T-helper 1 cell treated with Interleukin-12 subunit alpha and Interleukin-12 subunit beta and Interleukin-4 antibody, amounts not matched to agents 30 ng/mL and 1 ng/mL, for 36 hours (primary cell): ENCODE results near the gene CYP3A5. TPM values are rescaled to one million over a fixed set of nuclear protein-coding genes. Genes with fewer than 3 reads are reported as not detected.

ENCODE experiments used
- intact Hi-C: fragments of 100-400 bp; cut with micrococcal nuclease; formaldehyde crosslinking; loops from one replicate; pipeline ENCODE4 v1.15.1; 2024
- total RNA-seq: library from RNA; stranded (reverse); gene quantifications from 2 replicates; pipeline ENCODE4 v1.2.3, GENCODE V29; 2022

Gene CYP3A5
- total RNA-seq, 1 donor from 2014 or later = not detected

DNA sequence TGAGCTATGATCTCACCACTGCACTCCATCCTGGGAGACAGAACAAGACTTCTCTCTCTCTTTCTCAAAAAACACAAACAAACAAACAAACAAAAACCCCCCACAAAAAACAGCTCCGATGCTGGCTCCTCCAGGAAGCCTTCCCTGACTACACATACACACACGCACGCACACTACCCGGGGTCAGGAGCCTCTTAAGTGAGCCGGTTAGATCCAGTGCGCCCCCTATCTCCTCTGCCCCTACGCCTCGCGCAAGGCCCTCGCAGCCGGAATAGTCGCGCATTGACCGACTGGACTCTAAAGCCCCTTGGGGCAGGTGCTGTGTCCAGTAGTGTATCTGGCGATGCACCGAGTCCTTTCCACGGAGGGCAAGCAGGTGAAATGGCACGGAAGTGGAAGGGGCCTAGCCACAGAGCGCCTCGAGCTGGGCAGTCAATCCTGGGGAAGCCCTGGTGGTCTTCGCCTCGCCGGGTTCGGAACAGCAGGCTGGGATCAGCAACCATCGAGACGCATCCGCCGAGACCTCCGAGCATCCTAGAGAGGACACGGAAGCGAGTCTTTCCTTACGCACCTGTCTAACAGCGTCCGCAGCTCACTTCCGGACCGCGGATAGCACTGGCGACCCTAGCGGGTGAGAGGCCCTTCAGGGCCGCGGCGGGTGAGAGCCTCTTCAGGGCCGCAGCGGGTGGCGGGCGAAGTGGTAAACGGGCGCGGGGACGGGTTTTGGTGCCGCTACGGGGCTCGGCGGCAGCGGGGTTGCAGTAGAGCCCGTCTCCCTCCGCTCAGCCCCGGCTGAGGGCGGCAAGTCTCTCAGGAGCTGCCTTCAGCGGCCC, 63.2 kb downstream of the CYP3A5 start, which contains the start of gene ZSCAN25:
TSS of gene ZSCAN25 (plus strand) at position 588 of the 833 bp plus-strand sequence. CDS start 2,661 bp downstream, outside the sequence.
- intact Hi-C loops = loop anchor here (1.0 to 5.0 kb wide), 12 partner anchors 8 to 1261 kb away; partner anchors contain the start of genes BUD31, FAM200A, PDAP1 and SRRT

GRCh38 chr7:99615989-99616358, 63.8 kb downstream of the CYP3A5 start:
- intact Hi-C loops = loop anchor here (1.0 to 5.0 kb wide), 12 partner anchors 8 to 1261 kb away; partner anchors contain the start of genes BUD31, FAM200A, PDAP1 and SRRT

DNA sequence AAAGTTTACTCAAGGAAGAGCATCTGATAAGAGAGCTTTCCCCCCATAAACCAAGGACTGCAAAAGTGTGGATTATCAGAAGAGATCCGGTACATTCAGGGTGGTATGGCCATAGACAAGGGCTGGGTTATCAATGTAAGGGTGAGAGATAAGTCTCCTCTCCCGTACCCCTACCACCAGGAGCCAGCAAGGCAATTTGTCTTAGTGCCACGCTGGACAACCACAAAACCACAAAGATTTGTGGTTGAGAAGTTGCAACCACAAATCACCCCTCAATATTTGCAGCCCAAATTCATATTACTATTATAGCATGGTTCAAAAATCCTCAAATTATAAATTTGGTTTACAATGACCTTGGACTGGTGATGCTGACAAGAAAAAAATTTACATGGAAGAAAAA, 65.3 kb downstream of the CYP3A5 start:
- intact Hi-C loops = no loop called here

DNA sequence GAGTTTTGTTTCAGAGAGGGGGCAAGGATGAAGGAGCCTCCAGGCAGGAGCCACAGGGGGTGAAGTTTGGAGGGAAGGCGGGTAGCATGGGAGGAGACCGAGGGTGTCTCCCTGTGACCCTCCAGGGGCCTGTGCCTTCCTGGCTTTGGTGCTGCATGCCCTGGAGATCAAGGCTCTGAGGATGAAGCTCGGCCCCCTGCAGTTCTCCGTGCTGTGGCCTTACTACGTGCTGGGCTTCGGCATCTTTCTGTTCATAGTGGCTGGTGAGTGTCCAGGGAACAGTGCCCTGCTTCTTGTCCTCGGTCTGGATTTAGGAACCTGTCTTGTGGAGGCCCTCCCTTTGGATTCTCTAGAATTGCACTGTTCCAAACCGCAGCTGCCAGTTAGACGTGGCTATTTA, 72.2 kb downstream of the CYP3A5 start:
- intact Hi-C loops = no loop called here

- intact Hi-C loops = no loop called here
Observed at GRCh38 chr7:99606531-99606930, 73.3 kb downstream of the CYP3A5 start.

DNA sequence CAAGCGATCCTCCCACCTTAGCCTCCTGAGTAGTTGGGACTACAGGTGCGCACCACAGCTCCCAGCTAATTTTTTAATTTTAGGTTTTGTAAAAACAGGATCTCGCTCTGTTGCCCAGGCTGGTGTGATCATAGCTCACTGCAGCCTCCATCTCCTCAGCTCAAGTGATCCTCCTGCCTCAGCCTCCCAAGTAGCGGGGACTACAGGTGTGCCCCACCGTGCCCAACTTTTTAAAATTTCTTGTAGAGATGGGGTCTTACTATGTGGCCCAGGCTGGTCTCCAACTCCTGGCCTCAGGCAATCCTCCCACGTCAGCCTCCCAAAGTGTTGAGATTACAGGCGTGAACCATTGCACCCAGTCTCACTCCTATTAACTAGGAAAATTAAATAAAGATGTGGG, 74.3 kb downstream of the CYP3A5 start:
- intact Hi-C loops = no loop called here

DNA sequence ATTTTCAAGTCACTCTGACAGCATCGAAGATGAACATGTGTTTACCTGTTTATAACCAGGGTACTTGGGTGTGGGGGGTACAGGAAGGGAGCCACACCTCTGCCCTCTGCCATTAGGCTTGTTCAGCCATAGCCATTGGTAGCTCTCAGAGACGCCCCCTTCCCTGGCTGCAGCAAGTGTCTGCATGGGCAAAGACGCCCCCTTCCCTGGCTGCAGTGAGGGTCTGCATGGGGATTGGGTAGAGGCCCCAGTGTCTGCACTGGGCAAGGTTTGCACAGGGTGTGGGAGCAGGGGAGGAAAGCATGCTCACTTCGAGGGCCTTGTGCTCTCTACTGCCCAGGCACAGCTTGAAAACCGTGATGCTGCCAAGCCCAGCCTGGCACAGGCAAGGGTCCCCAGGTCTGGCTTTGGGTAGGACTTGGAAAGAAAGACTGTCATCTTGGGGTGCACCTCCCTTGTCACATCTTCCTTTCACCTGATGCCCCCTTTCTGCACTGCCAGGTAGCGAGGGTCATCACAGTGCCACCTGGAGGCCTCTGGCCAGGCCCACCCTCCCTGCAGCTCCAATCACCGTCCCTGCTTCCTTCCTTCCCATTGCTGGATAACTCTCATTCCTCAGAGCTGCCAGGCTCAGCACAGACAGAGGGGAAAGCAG, 78.0 kb downstream of the CYP3A5 start:
- intact Hi-C loops = no loop called here

DNA sequence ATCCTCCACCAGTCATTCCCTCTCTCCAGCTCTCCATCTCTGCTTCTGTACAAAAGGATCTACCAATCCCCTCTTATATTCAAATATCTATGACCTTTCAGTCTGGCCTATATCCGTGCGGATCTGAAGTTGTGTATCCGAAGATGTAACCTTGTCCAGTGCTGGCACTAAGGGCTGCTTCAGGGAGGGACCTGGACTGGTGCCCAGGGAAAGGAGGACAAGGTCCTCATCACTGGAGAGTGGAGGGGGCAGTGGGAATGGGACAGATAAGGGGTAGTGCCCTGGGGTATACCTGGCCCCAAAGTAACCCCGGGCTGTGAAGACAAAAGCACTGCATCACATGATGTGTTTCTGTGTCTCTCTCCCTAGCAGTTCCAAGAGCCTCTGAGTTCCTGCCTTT, 80.0 kb downstream of the CYP3A5 start:
- intact Hi-C loops = loop anchor here (2.0 kb wide), 1 partner anchor 17 kb away; the partner anchor contains the start of gene ZSCAN25

Other genes with a start within 250 kb of the CYP3A5 start
- 10.0 and 11.8 TPM in 2 replicates for gene PTCD1, start 241.2 kb downstream of the CYP3A5 start, total RNA-seq
- gene CPSF4, start 241.1 kb downstream of the CYP3A5 start, total RNA-seq = 68.0 and 70.2 TPM in 2 replicates
- 341 and 351 TPM in 2 replicates for gene ATP5MF, start 213.8 kb downstream of the CYP3A5 start, total RNA-seq
- gene ZNF789, start 207.1 kb downstream of the CYP3A5 start, total RNA-seq = 27.5 and 28.5 TPM in 2 replicates
- 60.1 and 61.7 TPM in 2 replicates for gene ZNF394, start 179.7 kb downstream of the CYP3A5 start, total RNA-seq
- 11.4 and 12.6 TPM in 2 replicates for gene ZKSCAN5, start 175.3 kb downstream of the CYP3A5 start, total RNA-seq
- gene FAM200A, start 127.9 kb downstream of the CYP3A5 start, total RNA-seq = 4.2 and 4.5 TPM in 2 replicates
- gene ZNF655, start 121.4 kb downstream of the CYP3A5 start, total RNA-seq = 102 and 108 TPM in 2 replicates
- gene TMEM225B, start 81.7 kb downstream of the CYP3A5 start, total RNA-seq = 1.4 and 1.6 TPM in 2 replicates
- 26.8 and 28.9 TPM in 2 replicates for gene ZSCAN25, start 63.0 kb downstream of the CYP3A5 start, total RNA-seq
- not detected in 2 replicates for gene CYP3A7, start 55.2 kb upstream of the CYP3A5 start, total RNA-seq
- not detected in 2 replicates for gene CYP3A4, start 104.2 kb upstream of the CYP3A5 start, total RNA-seq
- 0.12 TPM in 1 of 2 replicates, not detected in the other for gene CYP3A43, start 148.0 kb upstream of the CYP3A5 start, total RNA-seq
- 0.39 and 0.59 TPM in 2 replicates for gene OR2AE1, start 197.0 kb upstream of the CYP3A5 start, total RNA-seq
- 29.2 and 29.7 TPM in 2 replicates for gene TRIM4, start 239.5 kb upstream of the CYP3A5 start, total RNA-seq
- 0.32 TPM in 1 of 2 replicates, not detected in the other for gene GJC3, start 249.6 kb upstream of the CYP3A5 start, total RNA-seq